GM23338 (cell line): Measurements from ENCODE around the gene VPREB3.

Experiments used
- CTCF ChIP-seq, 2 experiments: fragments of 200-600 bp in 1 of 2; sonication (generic) in 1 of 2; conservative IDR thresholded peaks; 2 replicates each; pipeline versions ENCODE4 v1.5.1 to v1.6.1; 2016 to 2017; ENCODE audit warnings: antibody characterized with exemption in 2 of 2, low read depth in 2 of 2, mild to moderate bottlenecking in 2 of 2, moderate library complexity in 1 of 2
- EZH2 ChIP-seq: fragments of 200-600 bp; sonication (generic); IDR thresholded peaks from one replicate; pipeline ENCODE4 v1.8.0; 2017; ENCODE audit warnings: antibody characterized with exemption, mild to moderate bottlenecking, low read depth; ENCODE audit not compliant: unreplicated experiment
- EZH2phosphoT487 ChIP-seq: fragments of 200-600 bp; sonication (generic); IDR thresholded peaks from one replicate; pipeline ENCODE4 v1.8.1; 2018; ENCODE audit warnings: antibody characterized with exemption; ENCODE audit not compliant: unreplicated experiment
- POLR2AphosphoS5 ChIP-seq: IDR thresholded peaks from 2 replicates; pipeline ENCODE4 v1.6.1; 2016; ENCODE audit warnings: antibody characterized with exemption, low read depth
- REST ChIP-seq: IDR thresholded peaks from one replicate; pipeline ENCODE4 v1.6.1; 2018; ENCODE audit warnings: antibody characterized with exemption; ENCODE audit not compliant: unreplicated experiment

- no peak for TF ChIP-seq EZH2
- TF ChIP-seq CTCF (conservative IDR thresholded peaks at IDR 0.05; ENCODE audit: low read depth in 2 of 2): no peak
- no peak for TF ChIP-seq REST
- no peak for TF ChIP-seq EZH2phosphoT487
- TF ChIP-seq POLR2AphosphoS5: no peak
Measured at GRCh38 chr22:23764899-23765881, 11.0 kb upstream of the VPREB3 start.
